Activated CD4-positive, alpha-beta memory T cell treated with anti-CD3 and anti-CD28 coated beads, Interleukin-2, amount 10 ng/mL, durations not matched to agents 7 days and 5 days (primary cell): ENCODE data around the gene DNAAF5. TPM values are rescaled to one million over a fixed set of nuclear protein-coding genes. Genes with fewer than 3 reads are reported as not detected.
A peak's percentile ranks its signal among the peaks of the same experiment; 100 is the strongest.

Experiments
- CTCF ChIA-PET: fragments of 350-600 bp; sonication (Branson Sonifier 250); formaldehyde crosslinking; loops from one replicate; lab custom pipeline; 2021; ENCODE audit warnings: antibody characterized with exemption, inconsistent platforms; lab: Charles Lee
- POLR2A ChIA-PET: fragments of 350-600 bp; sonication (Branson Sonifier 250); formaldehyde crosslinking; loops from one replicate; lab custom pipeline; 2021; ENCODE audit warnings: antibody characterized with exemption; lab: Charles Lee
- DNase-seq: peaks from one replicate; pipeline ENCODE4 v3.0.0-alpha.2; 2020
- H3K27ac Mint-ChIP-seq: one replicate; pipeline ENCODE4 v1.8.0; 2021; ENCODE audit warnings: mild to moderate bottlenecking, mixed read lengths
- H3K27me3 Mint-ChIP-seq: one replicate; pipeline ENCODE4 v1.8.0; 2021; ENCODE audit warnings: mixed read lengths
- H3K36me3 Mint-ChIP-seq: one replicate; pipeline ENCODE4 v1.8.0; 2021; ENCODE audit warnings: low read depth, mixed read lengths
- H3K4me1 Mint-ChIP-seq: one replicate; pipeline ENCODE4 v1.8.0; 2021; ENCODE audit warnings: mixed read lengths
- H3K4me3 Mint-ChIP-seq: one replicate; pipeline ENCODE4 v1.8.0; 2021; ENCODE audit warnings: mild to moderate bottlenecking, mixed read lengths
- H3K9me3 Mint-ChIP-seq: one replicate; pipeline ENCODE4 v1.8.0; 2021; ENCODE audit warnings: mixed read lengths
- total RNA-seq, 2 experiments: library from RNA; stranded (reverse); gene quantifications; one replicate each; pipeline ENCODE4 v1.2.3, GENCODE V29; 2021

The DNAAF5 gene
- total RNA-seq, 2 experiments from 2014 or later, result 16.8 to 19.7 TPM

DNA sequence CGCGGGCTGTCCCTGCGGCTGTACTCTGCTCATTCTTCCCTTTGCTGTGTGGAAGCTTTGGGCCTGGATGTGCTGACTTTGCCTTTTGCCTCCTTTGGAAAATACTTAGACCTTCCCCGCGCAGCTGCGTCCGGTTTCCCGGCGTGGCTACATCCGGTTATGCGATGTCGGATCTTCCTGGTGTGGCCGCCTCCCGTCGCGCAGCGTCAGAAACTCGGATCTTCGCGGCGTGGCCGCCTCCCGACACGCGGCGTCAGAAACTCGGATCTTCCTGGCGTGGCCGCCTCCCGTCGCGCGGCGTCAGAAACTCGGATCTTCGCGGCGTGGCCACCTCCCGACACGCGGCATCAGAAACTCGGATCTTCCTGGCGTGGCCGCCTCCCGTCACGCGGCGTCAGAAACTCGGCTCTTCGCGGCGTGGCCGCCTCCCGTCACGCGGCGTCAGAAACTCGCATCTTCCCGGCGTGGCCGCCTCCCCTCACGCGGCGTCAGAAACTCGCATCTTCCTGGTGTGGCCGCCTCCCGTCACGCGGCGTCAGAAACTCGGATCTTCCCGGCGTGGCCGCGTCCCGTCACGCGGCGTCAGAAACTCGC lies 55.5 kb downstream of the DNAAF5 start:
- ChIA-PET CTCF (no interaction called here), POLR2A (no interaction called here)
- H3K9me3 Mint-ChIP-seq, result no peaks in the 10 kb centered on the region
- no peak overlapping the region for H3K27ac Mint-ChIP-seq
- peaks cover 38% of the 10 kb centered on the region for H3K36me3 Mint-ChIP-seq
- H3K27me3 Mint-ChIP-seq, result no peaks in the 10 kb centered on the region
- DNase-seq, result no peak
- no peaks in the 10 kb centered on the region for H3K4me1 Mint-ChIP-seq
- H3K4me3 Mint-ChIP-seq, result no peak overlapping the region

- CTCF ChIA-PET, result interaction anchor here (1.1 to 1.9 kb wide), 2 partner anchors 90 to 92 kb away, joined by 3 to 7 read pairs; no protein-coding TSS in a partner anchor
- H3K27ac Mint-ChIP-seq, result no peak overlapping the region
- no peaks in the 10 kb centered on the region for H3K9me3 Mint-ChIP-seq
- H3K4me1 Mint-ChIP-seq, result no peaks in the 10 kb centered on the region
- H3K27me3 Mint-ChIP-seq, result no peaks in the 10 kb centered on the region
- no peak for DNase-seq
- no peak overlapping the region for H3K4me3 Mint-ChIP-seq
- POLR2A ChIA-PET, result no interaction called here
- H3K36me3 Mint-ChIP-seq, result peaks cover 37% of the 10 kb centered on the region
Measured at GRCh38 chr7:782718-783449, 56.4 kb downstream of the DNAAF5 start.

GRCh38 chr7:783556-784490 lies 57.3 kb downstream of the DNAAF5 start:
- Mint-ChIP-seq H3K27me3 (no peaks in the 10 kb centered on the region), H3K4me1 (no peaks in the 10 kb centered on the region), H3K36me3 (peaks cover 44% of the 10 kb centered on the region), H3K9me3 (peaks cover 2% of the 10 kb centered on the region), H3K27ac (no peak overlapping the region), H3K4me3 (no peak overlapping the region)
- DNase-seq, result no peak
- ChIA-PET POLR2A (no interaction called here), CTCF (interaction anchor here (1.1 to 1.9 kb wide), 2 partner anchors 89 to 91 kb away, joined by 3 to 7 read pairs; no protein-coding TSS in a partner anchor)

- Mint-ChIP-seq H3K9me3 (peaks cover 2% of the 10 kb centered on the region), H3K36me3 (peaks cover 50% of the 10 kb centered on the region), H3K27me3 (no peaks in the 10 kb centered on the region), H3K4me1 (no peaks in the 10 kb centered on the region), H3K4me3 (no peak overlapping the region), H3K27ac (no peak overlapping the region)
- DNase-seq, result no peak
- ChIA-PET POLR2A (no interaction called here), CTCF (interaction anchor here (4.5 kb wide), 1 partner anchor 88 kb away, joined by 32 read pairs; no protein-coding TSS in a partner anchor)
Measured at GRCh38 chr7:784971-785370, 58.5 kb downstream of the DNAAF5 start.

DNA sequence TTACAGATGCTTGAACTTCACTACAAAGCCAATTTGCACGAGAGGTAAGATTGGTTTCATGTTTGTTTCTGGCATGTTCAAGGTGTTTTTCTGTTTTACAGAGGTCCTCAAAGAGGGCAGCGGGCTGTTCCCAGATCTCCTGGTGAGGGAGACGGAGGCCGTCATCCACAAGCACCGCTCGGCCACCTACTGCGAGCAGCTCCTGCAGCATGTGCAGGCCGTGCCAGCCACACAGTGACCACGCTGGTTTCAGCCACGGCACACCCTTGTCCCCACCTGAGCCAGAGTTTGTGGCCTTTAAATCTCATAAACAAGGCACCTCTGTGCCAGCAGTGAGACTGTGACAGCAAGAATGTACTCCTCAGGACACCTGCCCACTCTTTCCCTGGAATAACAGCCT lies 58.9 kb downstream of the DNAAF5 start:
- Mint-ChIP-seq H3K9me3 (peaks cover 2% of the 10 kb centered on the region), H3K27me3 (no peaks in the 10 kb centered on the region), H3K27ac (no peak overlapping the region), H3K4me3 (no peak overlapping the region), H3K36me3 (peaks cover 54% of the 10 kb centered on the region), H3K4me1 (no peaks in the 10 kb centered on the region)
- CTCF ChIA-PET, result interaction anchor here (1.6 to 4.5 kb wide), 3 partner anchors 21 to 90 kb away, joined by 3 to 32 read pairs (median 8); partner anchors contain the start of gene GET4
- POLR2A ChIA-PET, result no interaction called here
- DNase-seq, result no peak

DNA sequence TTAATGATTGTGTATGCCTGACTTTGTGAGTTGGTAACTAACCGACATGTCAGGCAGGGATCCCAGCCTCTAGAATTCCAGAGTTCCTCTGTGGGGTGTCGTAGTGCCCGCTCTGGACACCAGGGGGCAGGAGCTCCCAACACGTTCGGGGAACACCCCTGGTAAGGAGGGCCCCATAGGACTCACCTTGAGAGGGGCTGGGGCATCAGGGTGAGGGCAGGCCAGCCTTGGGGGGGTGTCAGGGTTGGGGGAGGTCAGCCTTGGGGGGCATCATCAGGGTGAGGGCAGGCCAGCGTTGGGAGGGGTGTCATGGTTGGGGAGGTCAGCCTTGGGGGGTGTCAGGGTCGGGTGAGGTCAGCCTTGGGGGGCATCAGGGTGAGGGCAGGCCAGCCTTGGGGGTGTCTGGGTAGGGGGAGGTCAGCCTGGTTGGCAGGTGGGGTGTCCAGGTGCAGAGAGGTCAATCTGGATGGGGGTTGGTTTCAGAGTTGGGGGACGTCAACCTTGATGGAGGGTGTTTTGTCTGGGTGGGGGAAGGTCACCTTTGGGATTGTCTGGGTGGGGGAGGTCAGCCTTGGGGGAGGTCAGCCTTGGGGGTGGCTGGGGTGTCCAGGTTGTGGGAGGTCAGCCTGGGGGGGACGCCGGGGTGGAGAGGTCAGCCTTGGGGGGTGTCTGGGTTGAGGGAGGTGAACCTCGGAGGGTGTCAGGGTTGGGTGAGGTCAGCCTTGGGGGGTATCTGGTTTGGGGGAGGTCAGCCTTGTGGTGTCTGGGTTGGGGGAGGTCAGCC lies 60.2 kb downstream of the DNAAF5 start:
- Mint-ChIP-seq H3K9me3 (peaks cover 2% of the 10 kb centered on the region), H3K36me3 (peaks cover 47% of the 10 kb centered on the region), H3K27me3 (no peaks in the 10 kb centered on the region), H3K27ac (no peak overlapping the region), H3K4me1 (no peaks in the 10 kb centered on the region), H3K4me3 (no peak overlapping the region)
- DNase-seq, result peak; percentile 70
- CTCF ChIA-PET, result interaction anchor here (0.6 to 4.5 kb wide), 6 partner anchors 22 to 279 kb away, joined by 3 to 32 read pairs (median 4); partner anchors contain the start of genes GET4 and SUN1
- POLR2A ChIA-PET, result interaction anchor here (1.8 kb wide), 1 partner anchor 86 kb away, joined by 7 read pairs; no protein-coding TSS in a partner anchor

DNA sequence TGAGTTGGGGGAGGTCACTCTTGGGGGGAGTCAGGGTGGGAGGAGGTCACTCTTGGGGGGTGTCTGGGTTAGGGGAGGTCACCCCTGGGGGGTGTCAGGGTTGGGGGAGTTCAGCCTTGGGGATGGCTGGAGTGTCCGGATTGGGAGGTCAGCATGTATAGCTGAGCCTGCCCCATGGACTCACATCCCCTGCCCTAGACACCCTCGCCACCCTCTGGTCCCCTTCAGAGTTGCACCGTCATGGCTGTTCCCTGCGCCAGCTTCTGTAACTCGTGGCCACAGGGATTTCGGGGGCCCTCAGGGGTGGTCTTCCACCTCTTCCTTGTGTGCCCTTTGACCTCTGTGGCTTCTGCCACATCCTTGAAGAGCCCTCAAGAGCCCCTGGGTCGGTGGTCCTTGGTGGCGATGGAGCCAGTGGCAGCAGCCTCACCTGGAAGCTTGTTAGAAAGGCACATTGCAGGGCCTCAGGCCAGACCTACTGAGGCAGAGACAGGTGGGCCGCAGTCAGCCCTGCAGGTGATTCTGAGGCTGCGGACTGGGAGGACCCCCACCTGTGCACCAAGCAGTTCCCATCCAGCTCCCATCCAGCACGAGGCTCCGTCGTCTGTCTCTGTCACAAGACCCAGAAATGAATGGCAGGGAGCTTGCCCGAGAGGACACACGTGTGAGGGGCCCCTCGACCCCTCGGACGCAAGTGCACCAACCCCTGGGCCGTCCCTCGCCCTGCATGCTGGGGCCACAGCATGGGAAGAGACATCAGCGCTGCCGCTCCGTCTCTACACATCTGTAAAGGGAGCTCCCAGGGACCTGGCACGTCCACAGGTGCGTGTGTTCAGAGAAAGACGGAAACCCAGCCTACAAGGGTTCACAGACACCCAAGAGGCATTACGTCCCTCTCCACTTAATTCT lies 61.1 kb downstream of the DNAAF5 start:
- CTCF ChIA-PET, result interaction anchor here (0.9 to 4.5 kb wide), 5 partner anchors 14 to 85 kb away, joined by 3 to 32 read pairs (median 4); partner anchors contain the start of gene SUN1
- POLR2A ChIA-PET, result interaction anchor here (1.8 to 2.6 kb wide), 2 partner anchors 85 to 88 kb away, joined by 7 to 8 read pairs; partner anchors contain the start of gene GET4
- H3K4me3 Mint-ChIP-seq, result no peak overlapping the region
- peaks cover 40% of the 10 kb centered on the region for H3K36me3 Mint-ChIP-seq
- no peaks in the 10 kb centered on the region for H3K27me3 Mint-ChIP-seq
- no peak for DNase-seq
- no peak overlapping the region for H3K27ac Mint-ChIP-seq
- no peaks in the 10 kb centered on the region for H3K4me1 Mint-ChIP-seq
- H3K9me3 Mint-ChIP-seq, result peaks cover 2% of the 10 kb centered on the region

DNA sequence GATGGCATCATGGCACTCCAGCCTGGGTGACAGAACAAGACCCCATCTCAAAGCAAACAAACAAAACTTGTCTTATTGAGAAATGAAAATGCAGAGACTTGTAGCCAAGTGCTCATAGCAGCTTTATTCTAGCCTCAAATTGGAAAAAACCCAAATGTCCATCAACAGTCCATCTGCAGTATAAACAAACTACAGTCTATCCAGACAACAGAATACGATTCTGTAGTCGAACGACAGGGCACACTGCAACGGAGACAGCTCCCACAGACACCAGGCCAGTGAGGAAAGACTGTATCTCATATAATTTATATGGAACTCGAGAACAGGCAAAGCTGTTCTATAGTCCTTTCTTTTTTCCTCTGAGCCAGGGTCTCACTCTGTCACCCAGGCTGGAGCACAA lies 65.0 kb downstream of the DNAAF5 start:
- Mint-ChIP-seq H3K27ac (no peak overlapping the region), H3K4me1 (no peaks in the 10 kb centered on the region), H3K9me3 (peaks cover 2% of the 10 kb centered on the region), H3K4me3 (no peak overlapping the region), H3K27me3 (no peaks in the 10 kb centered on the region), H3K36me3 (peaks cover 18% of the 10 kb centered on the region)
- DNase-seq, result no peak
- CTCF ChIA-PET, result no interaction called here
- POLR2A ChIA-PET, result no interaction called here

GRCh38 chr7:794207-794606 lies 67.7 kb downstream of the DNAAF5 start:
- Mint-ChIP-seq H3K4me3 (no peak overlapping the region), H3K4me1 (no peaks in the 10 kb centered on the region), H3K36me3 (peaks cover 6% of the 10 kb centered on the region), H3K9me3 (no peaks in the 10 kb centered on the region), H3K27me3 (no peaks in the 10 kb centered on the region), H3K27ac (no peak overlapping the region)
- DNase-seq, result no peak
- ChIA-PET POLR2A (no interaction called here), CTCF (no interaction called here)

GRCh38 chr7:794671-795329 lies 68.3 kb downstream of the DNAAF5 start:
- DNase-seq, result no peak
- ChIA-PET CTCF (no interaction called here), POLR2A (no interaction called here)
- Mint-ChIP-seq H3K27ac (no peak overlapping the region), H3K4me1 (no peaks in the 10 kb centered on the region), H3K9me3 (no peaks in the 10 kb centered on the region), H3K4me3 (no peak overlapping the region), H3K27me3 (no peaks in the 10 kb centered on the region), H3K36me3 (peaks cover 3% of the 10 kb centered on the region)
